ENCODE results near the gene TUBB4A.
A peak's percentile ranks its signal among the peaks of the same experiment; 100 is the strongest.
"Not testable (repeated sequence)": the region's sequence is repeated elsewhere in the genome, so short reads cannot be mapped to it uniquely, and the experiment has no call there.

TUBB4A gene

GRCh38 chr19:6501740-6502648 lies at the start of gene TUBB4A:
Gene TUBB4A (minus strand): TSS chr19:6502309. CDS start chr19:6502212, 97 bp downstream.
- DNase-seq, result no peak

GRCh38 chr19:6551091-6551490 lies 49.0 kb upstream of the TUBB4A start:
- no peak for DNase-seq

- DNase-seq, result not testable (repeated sequence)
Measured at GRCh38 chr19:6550679-6551078, 48.6 kb upstream of the TUBB4A start.

GRCh38 chr19:6543866-6544347 lies 41.8 kb upstream of the TUBB4A start:
- no peak for DNase-seq

GRCh38 chr19:6540918-6541689 lies 39.0 kb upstream of the TUBB4A start:
- no peak for DNase-seq

- DNase-seq, result no peak
Measured at GRCh38 chr19:6539514-6539913, 37.4 kb upstream of the TUBB4A start.

- no peak for DNase-seq
Measured at GRCh38 chr19:6535558-6536137, 33.5 kb upstream of the TUBB4A start.

GRCh38 chr19:6534451-6535093 lies 32.5 kb upstream of the TUBB4A start:
- DNase-seq, result no peak

GRCh38 chr19:6533746-6534418 lies 31.8 kb upstream of the TUBB4A start:
- no peak for DNase-seq

- DNase-seq, result no peak
Measured at GRCh38 chr19:6533000-6533328, 30.9 kb upstream of the TUBB4A start.

GRCh38 chr19:6532244-6532999 lies 30.3 kb upstream of the TUBB4A start:
- DNase-seq, result no peak

- no peak for DNase-seq
Measured at GRCh38 chr19:6531956-6532243, 29.8 kb upstream of the TUBB4A start.

- DNase-seq, result no peak
Measured at GRCh38 chr19:6531163-6531955, 29.2 kb upstream of the TUBB4A start.

- DNase-seq, result peak; percentile 67
Measured at GRCh38 chr19:6530386-6531162, 28.5 kb upstream of the TUBB4A start, which contains the start of gene TNFSF9. Gene TNFSF9 (plus strand): TSS chr19:6531026. CDS start chr19:6531037, 11 bp downstream.

- DNase-seq, result no peak
Measured at GRCh38 chr19:6529937-6530385, 27.9 kb upstream of the TUBB4A start.

GRCh38 chr19:6529351-6529750 lies 27.2 kb upstream of the TUBB4A start:
- no peak for DNase-seq

- no peak for DNase-seq
Measured at GRCh38 chr19:6528544-6529121, 26.5 kb upstream of the TUBB4A start.

GRCh38 chr19:6527893-6528543 lies 25.9 kb upstream of the TUBB4A start:
- no peak for DNase-seq

- DNase-seq, result no peak
Measured at GRCh38 chr19:6524311-6524710, 22.2 kb upstream of the TUBB4A start.
